Measurements from ENCODE around the gene RXFP3.
A peak's percentile ranks its signal among the peaks of the same experiment; 100 is the strongest.
"Not testable (repeated sequence)": the region's sequence is repeated elsewhere in the genome, so short reads cannot be mapped to it uniquely, and the experiment has no call there.

The RXFP3 gene, protein sequence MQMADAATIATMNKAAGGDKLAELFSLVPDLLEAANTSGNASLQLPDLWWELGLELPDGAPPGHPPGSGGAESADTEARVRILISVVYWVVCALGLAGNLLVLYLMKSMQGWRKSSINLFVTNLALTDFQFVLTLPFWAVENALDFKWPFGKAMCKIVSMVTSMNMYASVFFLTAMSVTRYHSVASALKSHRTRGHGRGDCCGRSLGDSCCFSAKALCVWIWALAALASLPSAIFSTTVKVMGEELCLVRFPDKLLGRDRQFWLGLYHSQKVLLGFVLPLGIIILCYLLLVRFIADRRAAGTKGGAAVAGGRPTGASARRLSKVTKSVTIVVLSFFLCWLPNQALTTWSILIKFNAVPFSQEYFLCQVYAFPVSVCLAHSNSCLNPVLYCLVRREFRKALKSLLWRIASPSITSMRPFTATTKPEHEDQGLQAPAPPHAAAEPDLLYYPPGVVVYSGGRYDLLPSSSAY

DNA sequence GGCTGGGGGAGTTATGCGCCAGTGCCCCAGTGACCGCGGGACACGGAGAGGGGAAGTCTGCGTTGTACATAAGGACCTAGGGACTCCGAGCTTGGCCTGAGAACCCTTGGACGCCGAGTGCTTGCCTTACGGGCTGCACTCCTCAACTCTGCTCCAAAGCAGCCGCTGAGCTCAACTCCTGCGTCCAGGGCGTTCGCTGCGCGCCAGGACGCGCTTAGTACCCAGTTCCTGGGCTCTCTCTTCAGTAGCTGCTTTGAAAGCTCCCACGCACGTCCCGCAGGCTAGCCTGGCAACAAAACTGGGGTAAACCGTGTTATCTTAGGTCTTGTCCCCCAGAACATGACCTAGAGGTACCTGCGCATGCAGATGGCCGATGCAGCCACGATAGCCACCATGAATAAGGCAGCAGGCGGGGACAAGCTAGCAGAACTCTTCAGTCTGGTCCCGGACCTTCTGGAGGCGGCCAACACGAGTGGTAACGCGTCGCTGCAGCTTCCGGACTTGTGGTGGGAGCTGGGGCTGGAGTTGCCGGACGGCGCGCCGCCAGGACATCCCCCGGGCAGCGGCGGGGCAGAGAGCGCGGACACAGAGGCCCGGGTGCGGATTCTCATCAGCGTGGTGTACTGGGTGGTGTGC, at the start of gene RXFP3:
TSS of gene RXFP3 (plus strand) at position 6 of the 636 bp plus-strand sequence. CDS start at position 361, 355 bp downstream.
- no peak for DNase-seq

DNA sequence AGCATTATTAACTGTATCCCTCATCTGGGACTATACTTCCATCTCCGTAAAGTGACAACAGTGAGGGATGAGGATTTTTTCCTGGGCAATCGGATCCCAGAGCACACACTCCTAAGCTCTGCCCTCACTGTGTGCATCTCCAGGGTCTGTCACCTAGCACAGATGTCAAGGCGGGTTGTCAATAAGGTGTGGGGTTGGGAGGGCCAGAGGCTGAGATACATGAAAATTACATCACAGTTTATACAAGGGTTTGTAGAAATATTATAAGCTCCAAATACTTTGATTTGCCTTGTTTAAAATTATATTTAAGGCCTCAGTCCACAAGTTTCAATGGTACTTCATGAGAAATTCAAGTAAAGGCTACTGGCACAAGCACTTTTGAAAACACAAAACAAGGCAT, 48.9 kb upstream of the RXFP3 start:
- no peak for DNase-seq

DNA sequence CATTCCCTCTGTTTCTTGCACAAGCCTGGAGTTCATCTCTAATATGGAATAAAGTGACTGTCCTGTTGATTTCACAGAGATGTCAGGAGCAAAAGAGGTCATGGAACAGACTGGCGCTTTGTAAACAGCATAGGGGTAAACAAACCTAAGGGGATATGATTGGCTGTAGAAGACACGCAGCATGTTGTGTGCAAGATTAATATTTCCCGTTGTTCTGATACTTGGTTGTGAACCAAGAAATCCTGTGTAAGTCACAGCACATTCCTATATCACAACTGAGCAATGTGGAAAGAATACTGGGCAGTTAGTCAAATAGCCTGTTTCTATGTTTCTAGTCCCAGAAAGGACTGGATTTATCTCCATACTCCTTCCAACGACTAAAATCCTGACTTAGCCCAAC, 47.6 kb upstream of the RXFP3 start:
- DNase-seq = peak; percentile 57

GRCh38 chr5:33890131-33891032, 45.8 kb upstream of the RXFP3 start:
- DNase-seq = peak; percentile 45

GRCh38 chr5:33891446-33891787, 44.8 kb upstream of the RXFP3 start:
- no peak for DNase-seq

- DNase-seq = peak; percentile 80
Observed at GRCh38 chr5:33891788-33892619, 44.2 kb upstream of the RXFP3 start, which contains the start of gene ADAMTS12. TSS of gene ADAMTS12 (minus strand) at chr5:33891990. CDS start at chr5:33891856, 134 bp downstream.

DNA sequence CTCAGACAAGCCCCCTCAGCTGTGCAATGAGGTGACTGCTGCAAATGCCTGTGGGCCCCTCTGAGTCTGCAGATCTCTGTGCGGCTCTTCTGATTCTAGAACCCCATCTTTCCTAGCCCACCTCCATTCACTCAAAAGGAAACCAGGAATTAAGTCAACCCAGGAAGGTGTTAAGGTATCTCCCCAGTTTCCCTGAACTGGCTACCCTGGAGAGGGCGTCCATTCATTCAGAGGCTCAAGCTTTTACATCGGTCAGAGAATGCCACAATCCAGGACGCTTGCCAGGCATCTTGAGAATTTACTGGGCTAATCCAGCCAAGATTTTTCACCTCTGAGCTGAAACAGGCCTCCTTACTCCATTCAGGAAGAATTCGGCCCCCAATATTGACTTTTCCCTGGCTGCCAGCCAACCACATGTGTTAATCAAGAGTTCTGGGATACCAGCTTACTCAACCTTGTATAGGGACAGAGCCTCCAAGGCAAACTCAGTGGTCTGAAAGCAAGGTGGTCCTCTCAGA, 43.5 kb upstream of the RXFP3 start:
- peak; percentile 94 for DNase-seq

- DNase-seq = peak; percentile 20
Observed at GRCh38 chr5:33894566-33894965, 41.6 kb upstream of the RXFP3 start.

DNA sequence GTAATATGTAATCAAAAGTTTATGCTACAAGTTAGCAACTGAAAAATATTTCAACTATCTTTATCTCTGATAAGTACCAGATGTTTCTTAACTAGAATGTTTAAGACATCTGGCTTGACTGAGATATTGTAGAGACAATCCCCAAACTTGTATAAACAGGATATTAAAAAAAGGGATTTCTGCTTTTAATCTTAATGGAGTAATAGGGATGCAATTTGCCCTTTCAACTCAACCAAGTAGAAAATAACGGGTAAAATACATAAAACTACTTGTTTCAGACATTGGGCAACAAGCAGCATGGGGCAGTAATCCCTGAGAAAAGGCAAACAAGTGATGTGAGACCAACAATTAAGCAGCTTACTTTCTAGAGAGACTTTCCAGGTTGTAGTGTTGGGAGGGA, 35.0 kb upstream of the RXFP3 start:
- peak; percentile 29 for DNase-seq

DNA sequence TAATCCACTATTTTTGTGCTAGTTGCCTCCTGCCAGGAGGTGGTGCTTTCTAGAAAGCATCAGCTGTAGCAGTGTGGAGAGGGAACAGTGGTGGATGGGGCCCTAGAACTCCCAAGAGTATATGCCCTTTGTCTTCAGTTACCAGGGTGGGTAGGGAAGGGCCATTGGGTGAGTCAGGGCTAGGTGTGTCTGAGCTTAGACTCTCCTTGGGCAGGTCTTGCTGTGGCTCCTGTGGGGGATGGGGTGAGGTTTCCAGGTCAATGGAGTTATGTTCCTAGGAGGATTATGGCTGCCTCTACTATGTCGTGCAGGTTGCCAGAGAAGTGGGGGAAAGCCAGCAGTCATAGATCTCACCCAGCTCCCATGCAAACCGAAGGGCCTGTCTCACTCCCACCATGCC, 33.1 kb upstream of the RXFP3 start:
- DNase-seq = no peak

DNA sequence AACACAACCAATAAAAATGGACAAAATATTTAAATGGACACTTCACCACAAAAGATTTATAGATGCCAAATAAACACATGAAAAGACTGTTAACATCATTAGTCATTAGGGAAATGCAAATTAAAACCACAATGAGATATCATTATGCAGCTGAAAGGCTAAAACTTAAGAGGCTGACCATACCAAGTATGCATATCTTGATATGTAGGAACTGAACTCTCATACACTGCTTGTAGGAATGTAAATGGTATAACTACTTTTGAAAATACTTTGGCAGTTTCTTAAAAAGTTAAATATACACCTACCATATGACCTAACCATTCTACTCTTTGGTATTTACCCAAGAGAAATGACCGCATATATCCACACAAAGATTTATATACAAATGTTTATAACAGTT, 30.8 kb upstream of the RXFP3 start:
- DNase-seq = no peak

DNA sequence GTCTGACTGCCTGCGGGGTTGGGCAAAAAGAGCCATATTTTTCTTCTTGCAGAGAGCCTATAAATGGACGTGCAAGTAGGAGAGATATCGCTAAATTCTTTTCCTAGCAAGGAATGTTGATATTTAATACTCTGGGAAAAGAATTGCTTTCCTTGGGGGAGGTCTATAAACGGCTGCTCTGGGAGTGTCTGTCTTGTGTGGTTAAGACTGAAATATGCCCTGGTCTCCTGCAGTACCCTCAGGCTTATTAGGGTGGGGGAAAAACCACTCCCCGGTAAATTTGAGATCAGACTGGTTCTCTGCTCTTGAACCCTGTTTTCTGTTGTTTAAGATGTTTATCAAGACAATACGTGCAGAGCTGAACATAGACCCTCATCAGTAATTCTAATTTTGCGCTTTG, 29.9 kb upstream of the RXFP3 start:
- not testable (repeated sequence) for DNase-seq

DNA sequence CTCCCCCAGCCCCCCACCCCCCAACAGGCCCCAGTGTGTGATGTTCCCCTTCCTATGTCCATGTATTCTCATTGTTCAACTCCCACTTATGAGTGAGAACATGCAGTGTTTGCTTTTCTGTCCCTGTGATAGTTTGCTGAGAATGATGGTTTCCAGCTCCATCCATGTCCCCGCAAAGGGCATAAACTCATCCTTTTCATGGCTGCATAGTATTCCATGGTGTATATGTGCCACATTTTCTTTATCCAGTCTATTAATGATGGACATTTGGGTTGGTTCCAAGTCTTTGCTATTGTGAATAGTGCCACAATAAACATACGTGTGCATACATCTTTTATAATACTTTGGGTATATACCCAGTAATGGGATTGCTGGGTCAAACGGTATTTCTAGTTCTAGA, 21.3 kb upstream of the RXFP3 start:
- not testable (repeated sequence) for DNase-seq

- DNase-seq = no peak
Observed at GRCh38 chr5:33921002-33921401, 15.2 kb upstream of the RXFP3 start.

DNA sequence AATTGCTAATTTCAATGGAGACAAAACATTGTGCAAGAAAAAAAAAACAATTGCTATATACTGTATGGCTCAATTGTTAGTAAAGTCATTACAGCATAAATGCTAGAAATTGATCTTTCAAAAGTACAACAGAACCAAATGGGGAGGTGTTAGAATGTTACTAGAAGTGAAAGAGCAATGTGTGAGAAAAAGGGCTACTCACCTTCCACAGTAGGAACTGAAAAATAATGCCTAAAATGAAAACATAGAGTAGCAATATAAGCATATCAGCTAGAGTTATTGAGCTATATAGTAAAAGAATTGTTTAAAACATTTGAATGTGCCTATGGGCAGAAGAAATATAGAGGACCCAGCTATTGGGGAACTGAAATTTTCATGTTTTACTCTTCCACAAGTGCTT, 10.9 kb upstream of the RXFP3 start:
- DNase-seq = no peak

DNA sequence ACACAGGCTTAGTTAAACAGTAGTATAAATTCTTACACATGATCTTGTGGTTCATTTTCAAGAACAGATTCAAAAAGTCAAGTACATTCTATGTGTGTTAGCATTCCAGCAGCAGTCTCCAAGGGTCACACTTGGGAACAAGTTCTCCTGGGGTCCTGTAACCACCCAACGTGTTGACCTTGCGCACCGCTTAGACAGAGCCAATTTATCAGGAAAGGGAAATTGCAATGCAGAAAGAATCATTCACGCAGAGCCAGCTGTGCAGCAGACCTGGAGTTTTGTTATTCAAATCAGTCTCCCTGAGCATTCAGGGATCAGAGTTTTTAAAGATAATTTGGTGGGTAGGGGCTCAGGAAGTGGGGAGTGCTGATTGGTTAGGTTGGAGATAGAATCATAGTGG, 8.5 kb upstream of the RXFP3 start:
- DNase-seq = no peak

GRCh38 chr5:33928283-33928682, 7.9 kb upstream of the RXFP3 start:
- DNase-seq = no peak

DNA sequence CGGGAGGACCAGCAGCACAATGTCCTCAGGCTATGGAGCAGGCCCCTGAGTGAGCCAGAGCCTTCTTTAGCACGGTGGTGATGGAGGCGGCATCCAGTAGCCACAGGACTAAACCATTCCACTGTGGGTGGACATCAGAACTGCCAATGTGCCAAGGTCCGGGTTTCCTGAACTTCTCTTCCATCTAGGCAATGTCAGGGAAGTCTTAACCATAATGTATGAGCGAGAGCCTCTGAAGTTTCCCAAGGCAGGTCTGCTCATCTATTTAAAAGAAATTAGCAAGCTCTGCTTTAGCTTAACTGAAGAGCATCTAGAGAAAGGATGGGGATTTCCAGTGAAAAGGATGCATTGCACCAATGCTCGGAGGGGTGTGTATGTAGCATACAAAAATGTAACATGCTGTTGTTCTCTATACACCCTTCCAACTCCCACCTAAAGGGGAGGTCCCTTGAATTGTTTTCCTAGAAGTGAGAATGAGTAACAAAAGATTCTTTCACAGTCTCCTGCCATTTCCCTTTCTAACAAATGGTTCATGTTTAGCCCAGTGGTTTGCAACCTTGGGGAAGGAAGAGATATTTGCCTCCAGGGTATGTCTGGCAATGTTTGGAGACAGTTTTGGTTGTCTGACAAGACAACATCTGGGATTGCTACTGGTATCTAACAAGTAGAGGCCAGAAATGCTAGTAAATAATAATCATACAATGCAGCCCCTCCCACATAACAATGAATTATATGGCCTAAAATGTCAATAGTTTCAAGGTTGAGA, 6.1 kb upstream of the RXFP3 start:
- DNase-seq = no peak

GRCh38 chr5:33931136-33931535, 5.0 kb upstream of the RXFP3 start:
- no peak for DNase-seq

- no peak for DNase-seq
Observed at GRCh38 chr5:33933723-33934169, 2.4 kb upstream of the RXFP3 start.

DNA sequence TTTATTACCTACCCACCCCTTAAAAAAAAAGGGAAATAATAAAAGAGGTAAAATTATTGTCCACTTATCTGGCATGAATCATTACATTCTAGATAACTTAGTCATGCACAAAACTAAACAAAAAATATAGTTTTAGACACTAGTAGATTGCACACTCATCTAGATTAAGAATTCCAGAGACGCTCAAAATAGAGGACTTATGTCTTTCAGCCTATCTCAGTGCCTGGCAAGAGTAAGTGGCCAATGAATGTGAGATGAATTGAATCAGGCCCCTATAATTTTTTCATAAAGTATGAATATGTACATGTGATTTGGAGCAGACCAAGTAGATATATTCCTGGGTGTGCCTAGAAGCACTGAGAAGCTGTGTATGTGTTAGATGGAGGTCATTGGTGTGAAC, 2.0 kb upstream of the RXFP3 start:
- peak; percentile 82 for DNase-seq

Data from HCEC 1CT (cell line).